GM19023 (cell line): Measurements from ENCODE around the gene PPA1.
A peak's percentile ranks its signal among the peaks of the same experiment; 100 is the strongest.
"Not testable (repeated sequence)": the region's sequence is repeated elsewhere in the genome, so short reads cannot be mapped to it uniquely, and the experiment has no call there.

Source experiments
- ATAC-seq: cut with Tn5 transposase; IDR thresholded peaks from one replicate; pipeline ENCODE4 v1.9.1; 2021; ENCODE audit warnings: mild to moderate bottlenecking, moderate library complexity; ENCODE audit not compliant: unreplicated experiment

PPA1 gene

DNA sequence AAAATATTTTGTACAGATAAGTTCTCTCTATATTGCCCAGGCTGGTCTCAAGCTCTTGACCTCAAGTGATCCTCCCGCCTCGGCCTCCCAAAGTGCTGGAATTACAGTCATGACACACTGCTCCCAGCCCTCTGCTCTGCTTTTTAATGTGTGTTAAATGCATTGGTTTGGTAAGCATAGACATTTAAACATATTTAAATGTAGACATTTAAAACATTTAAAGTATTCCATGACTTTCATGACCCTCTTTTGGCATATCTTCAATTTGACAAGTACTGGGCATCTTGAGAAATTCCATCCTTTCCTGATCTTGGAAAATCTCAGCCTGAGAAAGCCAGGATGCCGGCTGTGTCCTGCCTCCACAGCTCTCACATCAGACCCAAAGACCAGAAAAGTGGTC is 57.7 kb downstream of the PPA1 start:
- no peak for ATAC-seq

DNA sequence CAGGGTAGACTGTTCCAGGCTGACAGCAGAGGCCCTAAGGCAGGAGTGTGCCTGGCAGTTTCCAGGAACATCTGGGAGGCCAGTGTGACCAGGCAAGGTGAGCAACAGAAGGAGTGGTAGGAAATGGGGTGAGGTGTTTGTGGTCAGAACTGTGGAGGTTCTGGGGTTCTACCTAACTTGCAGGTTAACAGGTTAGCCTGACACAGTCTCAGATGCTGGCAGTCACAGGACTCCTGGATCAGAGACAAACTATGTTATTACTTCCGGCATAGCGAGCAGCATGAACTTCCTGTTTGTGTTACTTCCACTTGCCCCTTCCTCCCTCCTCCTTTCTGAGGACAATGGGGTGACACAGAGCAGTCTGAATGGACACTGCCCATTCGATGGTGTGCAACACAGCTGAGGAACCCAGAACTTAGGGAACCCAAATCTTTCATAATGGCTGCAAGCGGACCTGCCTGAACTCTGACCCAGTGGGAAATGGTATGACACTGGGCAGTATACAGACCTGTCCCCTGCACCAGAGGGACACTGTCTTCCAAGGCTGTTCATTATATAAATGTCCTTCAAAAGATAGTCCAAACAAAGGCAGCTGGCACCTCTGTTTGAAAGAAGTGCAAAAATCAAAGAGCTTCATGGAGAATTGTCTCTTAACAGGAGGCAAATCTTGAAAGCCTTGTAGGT is 59.0 kb downstream of the PPA1 start:
- no peak for ATAC-seq

DNA sequence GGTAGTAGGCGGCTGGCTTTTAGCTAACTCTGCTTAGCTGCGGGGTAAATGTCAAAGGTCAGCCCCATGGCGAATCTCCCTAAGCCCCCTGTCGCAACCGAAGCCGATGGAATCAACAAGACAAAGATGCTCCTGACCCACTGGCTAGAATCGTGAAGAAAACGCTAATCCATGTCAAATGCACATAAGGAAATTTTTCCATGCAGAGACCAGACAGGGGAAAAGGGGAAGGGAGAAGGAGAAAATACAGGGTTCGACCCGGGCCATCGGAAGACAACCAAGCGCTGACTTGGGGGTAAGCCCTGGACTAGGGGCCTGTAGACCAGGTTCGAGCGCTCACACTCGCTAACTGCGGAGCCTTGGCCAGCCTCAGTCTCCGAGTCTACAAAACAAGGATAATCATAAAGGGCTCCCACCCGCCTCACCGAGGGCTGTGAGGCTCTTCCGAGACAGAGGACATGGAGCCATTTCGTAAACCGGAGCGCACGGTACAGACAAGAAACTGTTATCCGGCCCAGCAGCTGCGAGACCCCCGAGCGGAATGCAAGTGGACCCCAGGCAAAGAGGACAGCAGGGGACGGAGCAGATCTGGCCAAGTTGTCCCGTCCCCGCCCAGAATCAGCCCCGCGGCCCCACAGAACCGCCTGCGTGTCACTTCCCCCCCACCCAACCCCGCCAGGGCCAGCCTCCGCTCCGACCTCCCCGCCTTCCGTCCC is 63.4 kb downstream of the PPA1 start:
- peak; percentile 12 for ATAC-seq

DNA sequence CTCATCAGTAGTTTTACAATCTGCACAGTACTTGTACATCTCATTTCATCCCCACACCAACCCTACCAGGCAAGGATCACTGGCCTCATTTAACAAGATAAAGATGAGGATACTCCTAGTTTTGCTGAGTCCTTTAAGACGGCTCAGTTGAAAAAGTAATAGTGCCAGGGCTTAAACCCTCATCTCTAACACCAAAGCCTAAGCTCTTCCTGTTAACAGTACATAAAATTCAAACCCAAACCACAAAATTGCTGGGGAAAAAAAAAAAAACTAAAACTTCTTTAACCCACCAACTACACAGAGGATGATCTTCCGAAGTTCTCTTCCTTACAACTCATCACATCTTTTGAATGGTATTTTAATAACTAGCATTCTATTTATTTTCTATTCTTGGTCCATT is 64.2 kb downstream of the PPA1 start:
- no peak for ATAC-seq

DNA sequence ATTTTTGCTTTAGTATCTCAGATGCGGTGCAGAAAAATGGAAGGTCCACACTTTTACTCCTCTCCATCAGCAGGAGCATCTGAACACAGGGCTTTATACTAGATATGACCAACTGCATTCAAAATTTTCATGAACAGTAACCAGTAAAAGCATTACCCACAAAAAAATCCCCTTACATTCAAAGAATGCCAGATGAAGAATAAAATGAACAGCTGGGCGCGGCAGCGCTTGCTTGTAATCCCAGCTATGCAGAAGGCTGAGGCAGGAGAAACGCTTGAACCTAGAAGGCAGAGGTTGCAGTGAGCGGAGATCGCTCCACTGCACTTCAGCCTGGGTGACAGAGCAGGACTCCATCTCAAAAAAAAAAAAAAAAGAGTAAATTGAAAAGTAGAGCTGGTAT is 66.0 kb downstream of the PPA1 start:
- no peak for ATAC-seq

DNA sequence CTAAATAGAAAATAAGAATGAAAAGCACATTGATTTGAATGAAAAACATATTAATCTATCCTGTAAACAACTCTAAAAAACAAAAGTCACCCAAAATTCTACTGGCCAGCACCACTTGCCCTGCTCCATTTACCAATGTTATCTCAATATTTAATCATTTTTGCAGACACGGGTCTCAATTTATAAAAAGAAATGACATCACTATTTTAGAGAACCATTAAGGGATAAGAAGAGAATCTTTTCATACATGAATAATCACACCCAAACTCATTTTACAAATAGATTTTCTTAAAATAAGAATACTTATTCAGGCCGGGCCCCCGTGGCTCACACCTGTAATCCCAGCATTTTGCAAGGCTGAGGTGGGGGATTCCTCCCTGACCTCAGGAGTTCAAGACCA is 66.8 kb downstream of the PPA1 start:
- no peak for ATAC-seq

DNA sequence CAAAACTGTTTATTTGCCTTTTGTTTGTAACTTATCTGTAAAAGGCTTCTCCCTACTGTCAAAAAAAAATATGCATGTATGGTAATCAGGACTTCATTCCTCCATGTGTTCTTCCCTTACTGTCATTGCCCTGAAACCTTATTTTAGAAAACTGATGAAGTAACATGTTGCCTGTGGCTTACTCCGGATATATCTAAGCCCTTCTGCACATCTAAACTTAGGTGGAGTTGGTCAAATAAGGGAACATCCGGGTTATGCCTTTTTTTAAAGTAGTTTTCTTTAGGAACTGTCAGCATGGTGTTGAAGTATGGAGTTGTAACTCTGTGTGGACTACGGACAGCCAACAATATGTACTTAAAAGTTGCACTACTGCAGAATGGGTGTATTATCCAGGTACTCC is 69.1 kb downstream of the PPA1 start:
- no peak for ATAC-seq

DNA sequence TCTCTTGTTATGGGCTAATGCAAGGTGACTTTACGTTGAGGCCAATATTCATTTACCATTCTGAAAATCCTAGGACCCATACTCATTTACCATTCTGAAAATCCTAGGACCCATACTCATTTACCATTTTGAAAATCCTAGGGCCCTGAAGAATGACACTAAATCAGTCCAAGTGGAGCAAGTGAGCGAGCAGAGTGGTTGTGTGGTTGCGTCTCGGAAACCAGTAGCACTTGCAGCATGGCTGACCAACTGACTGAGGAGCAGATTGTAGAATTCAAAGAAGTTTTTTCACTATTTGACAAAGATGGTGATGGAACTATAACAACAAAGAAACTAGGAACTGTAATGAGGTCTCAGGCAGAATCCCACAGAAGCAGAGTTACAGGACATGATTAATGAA is 69.8 kb downstream of the PPA1 start:
- no peak for ATAC-seq

DNA sequence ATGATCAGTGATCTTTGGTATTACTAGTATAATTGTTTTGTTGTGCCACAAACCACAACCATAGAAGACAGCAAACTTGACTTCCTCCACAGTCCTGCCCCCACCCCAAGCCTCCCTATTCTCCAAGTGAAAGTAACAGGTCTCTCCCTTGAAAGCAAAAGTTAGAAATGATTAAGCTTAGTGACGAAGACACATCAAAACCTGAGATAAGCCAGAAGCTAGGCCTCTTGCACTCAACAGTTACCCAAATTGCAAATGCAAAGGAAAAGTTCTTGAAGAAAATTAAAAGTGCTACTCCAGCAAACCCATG is 70.4 kb downstream of the PPA1 start:
- peak; percentile 54 for ATAC-seq

DNA sequence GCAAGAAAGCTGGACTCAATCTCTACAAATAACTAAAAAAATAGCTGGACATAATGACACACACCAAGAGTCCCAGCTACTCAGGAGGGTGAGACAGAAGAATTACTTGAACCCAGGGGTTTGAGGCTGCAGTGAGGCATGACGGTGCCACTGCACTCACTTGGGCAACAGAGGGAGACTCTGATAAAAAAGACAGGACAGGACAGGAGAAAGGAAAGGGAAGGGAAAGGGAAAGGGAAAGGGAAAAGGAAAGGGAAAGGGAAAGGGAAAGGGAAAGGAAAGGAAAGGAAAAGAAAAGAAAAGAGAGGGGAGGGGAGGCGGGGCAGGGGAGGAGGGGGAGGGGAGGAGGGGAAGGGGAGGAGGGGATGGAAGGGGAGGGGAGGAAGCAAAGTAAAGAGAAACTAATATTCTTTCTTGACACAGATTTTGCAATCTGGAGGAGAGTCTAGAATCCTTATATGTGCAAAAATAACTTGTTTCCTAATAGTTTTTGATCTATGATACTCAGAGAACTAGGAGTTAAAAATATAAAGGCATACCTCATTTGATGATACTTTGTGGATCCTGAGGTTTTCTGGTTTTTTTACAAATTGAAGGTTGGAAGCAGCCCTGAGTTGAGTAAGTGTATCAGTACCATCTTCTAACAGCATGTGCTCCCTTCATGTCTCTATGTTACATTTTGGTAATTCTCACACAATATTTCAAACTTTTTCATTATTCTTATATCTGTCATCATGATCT is 70.9 kb downstream of the PPA1 start:
- no peak for ATAC-seq

DNA sequence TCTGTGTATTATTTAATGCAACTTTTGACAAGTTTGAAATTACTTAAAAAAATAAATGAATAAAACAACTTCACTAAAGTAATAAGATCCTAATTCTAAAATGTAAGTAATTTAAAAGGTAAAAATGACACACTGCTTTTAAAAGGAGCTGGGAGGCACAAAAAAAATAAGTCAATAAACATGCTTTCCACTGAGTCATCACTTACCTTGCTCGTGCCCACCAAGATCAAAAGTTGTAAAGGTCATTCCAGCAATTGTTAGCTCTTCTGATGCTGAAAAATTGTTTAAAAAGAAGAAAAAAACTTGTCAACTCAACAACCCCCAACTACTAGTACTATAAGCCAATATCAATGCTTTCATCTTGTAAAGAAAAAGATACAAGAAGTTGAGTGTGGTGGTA is 72.4 kb downstream of the PPA1 start:
- no peak for ATAC-seq

DNA sequence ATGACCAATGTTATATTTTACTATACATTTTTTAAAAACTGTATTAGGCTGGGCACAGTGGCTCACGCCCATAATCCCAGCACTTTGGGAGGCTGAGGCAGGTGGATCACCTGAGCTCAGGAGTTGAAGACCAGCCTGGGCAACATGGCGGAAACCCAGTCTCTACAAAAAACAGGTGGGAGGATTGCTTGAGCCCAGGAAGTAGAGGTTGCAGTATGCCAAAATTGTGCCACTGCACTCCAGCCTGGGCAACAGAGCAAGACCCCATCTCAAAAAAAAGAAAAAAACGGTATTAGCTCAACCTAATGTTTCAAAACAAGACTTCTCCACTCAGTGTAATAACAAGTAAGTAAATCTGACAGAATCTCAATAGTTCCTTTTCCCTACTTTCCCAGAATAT is 73.9 kb downstream of the PPA1 start:
- ATAC-seq, result not testable (repeated sequence)

DNA sequence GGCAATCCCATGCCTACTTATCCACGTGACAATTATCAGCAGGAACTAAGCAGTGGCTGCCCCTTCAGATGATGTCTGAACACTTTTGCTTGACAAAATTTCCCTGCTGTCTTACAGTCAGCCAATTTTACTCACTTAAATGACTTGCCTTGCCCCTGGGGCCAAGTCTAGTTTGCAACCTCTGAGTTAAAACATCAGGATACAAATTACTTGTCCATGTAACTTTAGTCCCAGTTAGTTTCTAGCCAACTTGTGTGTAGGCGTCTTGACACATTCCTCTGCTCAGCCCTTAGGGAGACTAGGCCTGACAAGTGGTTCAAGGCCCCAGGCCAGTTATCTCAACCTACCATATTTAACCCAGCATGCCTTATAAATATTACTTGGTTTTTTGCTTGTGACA is 75.1 kb downstream of the PPA1 start:
- ATAC-seq, result no peak

DNA sequence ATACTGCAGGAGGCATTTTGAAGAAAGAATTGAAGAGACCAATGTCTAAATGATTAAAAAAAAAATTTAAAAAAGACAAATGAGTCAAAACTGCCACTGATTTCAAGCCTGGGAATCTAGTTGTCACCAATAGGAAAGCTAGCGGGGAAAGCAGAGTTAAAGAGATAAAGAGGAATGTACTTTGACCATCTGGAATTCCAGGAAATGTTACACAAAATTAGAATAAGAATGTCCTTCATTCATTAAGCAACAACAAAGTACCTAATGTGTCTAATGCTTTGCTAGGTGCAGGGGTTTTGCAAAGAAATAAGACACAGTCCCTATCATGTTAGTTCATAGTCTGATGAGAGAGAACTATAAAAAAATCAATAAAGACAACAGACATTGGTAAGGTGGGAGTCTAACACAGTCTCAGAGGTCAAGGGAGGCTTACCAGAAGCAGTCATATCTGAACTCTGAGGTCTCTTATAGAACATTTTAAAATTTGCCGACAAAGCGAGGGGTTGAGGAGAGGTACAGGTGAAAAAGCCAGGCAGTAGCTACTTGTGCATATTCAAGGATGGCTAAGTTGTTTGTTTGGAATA is 77.9 kb downstream of the PPA1 start:
- no peak for ATAC-seq
